ENCODE data around the gene VIT.
"Not testable (repeated sequence)": the region's sequence is repeated elsewhere in the genome, so short reads cannot be mapped to it uniquely, and the experiment has no call there.

The VIT gene

DNA sequence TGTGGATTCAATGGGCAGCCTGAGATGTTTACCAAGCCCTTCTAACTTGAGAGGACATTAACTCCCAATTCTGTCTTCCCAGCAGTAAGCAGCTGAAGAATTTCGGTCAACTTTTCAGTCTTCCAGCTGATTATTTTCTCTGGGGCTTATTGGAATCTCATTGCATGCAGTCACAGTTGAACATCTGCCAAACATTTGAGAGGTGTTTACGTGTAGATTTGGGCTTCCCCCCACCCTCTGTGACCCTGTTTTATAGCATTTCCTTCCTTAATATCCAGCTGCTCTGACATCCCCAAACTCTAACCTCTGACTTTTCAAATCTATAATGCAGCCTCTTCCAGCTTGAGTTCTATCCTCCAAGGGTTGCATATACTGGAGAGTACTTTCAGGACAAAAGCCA lies 16.5 kb upstream of the VIT start:
- DNase-seq, result no peak

GRCh38 chr2:36682562-36682961 lies 13.9 kb upstream of the VIT start:
- DNase-seq, result no peak

- DNase-seq, result no peak
These were observed 13.5 kb upstream of the VIT start for GRCh38 chr2:36683002-36683401.

DNA sequence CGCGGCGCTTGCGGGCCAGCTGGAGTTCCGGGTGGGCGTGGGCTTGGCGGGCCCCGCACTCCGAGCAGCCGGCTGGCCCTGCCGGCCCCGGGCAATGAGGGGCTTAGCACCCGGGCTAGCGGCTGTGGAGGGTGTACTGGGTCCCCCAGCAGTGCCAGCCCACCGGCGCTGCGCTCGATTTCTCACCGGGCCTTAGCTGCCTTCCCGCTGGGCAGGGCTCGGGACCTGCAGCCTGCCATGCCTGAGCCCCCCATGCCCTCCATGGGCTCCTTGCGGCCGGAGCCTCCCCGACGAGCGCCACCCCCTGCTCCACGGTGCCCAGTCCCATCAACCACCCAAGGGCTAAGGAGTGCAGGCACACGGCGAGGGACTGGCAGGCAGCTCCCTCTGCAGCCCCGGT lies 8.2 kb upstream of the VIT start:
- not testable (repeated sequence) for DNase-seq

- not testable (repeated sequence) for DNase-seq
These were observed 7.5 kb upstream of the VIT start for GRCh38 chr2:36689013-36689412.

DNA sequence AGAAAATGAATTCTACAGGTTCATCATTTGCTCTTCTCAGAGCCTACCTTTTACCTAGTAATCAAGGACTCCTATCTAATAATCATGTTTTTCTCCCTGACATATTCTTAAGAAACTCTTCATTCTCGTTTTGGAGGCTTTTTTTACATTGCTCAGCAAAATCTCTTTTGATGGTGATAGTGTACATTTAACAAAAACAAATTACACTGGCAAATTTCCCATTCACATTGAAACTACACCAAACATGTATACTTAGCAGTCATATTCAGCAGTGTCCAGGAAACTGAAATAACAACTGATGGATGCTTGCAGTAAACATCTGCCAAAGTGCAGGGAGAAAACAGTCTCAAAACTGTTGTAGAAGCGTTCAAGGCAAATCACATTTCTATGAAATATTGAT lies 4.4 kb upstream of the VIT start:
- no peak for DNase-seq

GRCh38 chr2:36693825-36694224 lies 2.7 kb upstream of the VIT start:
- DNase-seq, result no peak

GRCh38 chr2:36695746-36696415 lies 626 bp upstream of the VIT start:
- DNase-seq, result no peak

DNA sequence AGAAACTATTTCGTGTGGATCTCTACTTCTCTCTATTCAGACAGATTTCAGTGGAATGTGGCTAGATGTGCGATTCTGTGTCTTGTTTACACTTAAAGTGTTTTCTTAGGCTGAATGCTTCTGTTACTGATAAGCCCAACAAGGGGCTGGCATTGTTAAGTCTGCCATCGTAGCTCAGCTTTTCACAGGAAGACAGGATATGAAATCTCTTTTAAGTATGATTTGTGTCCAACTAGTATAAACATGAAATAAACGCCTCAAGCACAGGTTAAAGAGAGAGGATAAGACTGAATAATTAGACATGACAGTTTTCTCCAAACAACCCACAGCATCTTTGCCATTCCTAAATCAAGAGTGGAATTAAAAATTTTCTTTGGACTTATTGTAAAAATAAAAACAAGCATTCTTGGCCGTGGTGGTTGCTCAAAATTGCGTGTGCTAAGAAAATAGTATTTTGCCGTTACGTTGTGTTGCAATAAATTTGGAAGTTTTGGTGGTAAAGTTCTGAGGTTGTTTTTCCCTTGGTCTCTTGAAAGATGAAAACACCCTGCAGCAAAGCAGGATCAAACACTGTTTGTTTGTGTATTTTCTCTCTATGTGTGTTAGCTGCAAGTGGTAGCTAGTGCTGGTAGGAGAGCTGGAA lies 1.0 kb downstream of the VIT start:
- DNase-seq, result no peak

- no peak for DNase-seq
These were observed 2.5 kb downstream of the VIT start for GRCh38 chr2:36698993-36699392.

DNA sequence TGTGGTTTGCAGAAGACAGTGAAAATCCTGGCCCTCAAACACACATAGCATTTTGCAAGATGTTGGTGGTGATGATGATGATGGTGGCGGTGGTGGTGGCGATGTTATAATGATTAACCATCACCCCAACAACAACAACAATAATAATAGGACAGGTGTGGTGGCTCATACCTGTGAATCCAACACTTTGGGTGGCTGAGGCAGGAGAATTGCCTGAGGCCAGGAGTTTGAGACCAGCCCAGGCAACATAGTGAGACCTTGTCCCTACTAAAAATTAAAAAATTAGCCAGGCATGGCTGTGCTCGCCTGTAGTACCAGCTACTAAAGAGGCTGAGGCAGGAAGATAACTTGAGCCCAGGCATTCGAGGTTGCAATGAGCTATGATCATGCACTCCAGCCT lies 3.8 kb downstream of the VIT start:
- no peak for DNase-seq

DNA sequence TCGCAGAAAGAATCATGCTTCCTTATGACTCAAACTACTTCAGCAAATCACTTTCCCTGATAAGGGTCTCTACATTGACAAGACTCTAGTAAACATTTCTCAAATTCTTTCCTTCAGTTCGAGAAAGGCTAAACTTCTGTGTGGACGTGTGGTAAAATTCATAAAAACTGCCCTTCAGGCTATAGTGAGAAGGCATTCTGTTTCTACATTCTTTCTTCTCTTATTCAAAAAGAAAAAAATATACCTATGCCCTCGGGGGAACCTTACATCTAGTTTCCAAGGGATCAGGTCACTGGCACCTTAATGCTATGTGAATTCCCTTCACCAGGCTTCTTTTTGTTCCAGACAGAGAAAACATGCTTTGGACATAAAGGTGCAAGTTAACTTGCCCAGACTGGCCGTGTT lies 4.9 kb downstream of the VIT start:
- DNase-seq, result no peak

GRCh38 chr2:36701918-36702317 lies 5.4 kb downstream of the VIT start:
- DNase-seq, result no peak

- DNase-seq, result no peak
These were observed 6.3 kb downstream of the VIT start for GRCh38 chr2:36702781-36703180.

GRCh38 chr2:36704475-36705150 lies 8.1 kb downstream of the VIT start:
- DNase-seq, result no peak

GRCh38 chr2:36705326-36706020 lies 9.0 kb downstream of the VIT start:
- no peak for DNase-seq

DNA sequence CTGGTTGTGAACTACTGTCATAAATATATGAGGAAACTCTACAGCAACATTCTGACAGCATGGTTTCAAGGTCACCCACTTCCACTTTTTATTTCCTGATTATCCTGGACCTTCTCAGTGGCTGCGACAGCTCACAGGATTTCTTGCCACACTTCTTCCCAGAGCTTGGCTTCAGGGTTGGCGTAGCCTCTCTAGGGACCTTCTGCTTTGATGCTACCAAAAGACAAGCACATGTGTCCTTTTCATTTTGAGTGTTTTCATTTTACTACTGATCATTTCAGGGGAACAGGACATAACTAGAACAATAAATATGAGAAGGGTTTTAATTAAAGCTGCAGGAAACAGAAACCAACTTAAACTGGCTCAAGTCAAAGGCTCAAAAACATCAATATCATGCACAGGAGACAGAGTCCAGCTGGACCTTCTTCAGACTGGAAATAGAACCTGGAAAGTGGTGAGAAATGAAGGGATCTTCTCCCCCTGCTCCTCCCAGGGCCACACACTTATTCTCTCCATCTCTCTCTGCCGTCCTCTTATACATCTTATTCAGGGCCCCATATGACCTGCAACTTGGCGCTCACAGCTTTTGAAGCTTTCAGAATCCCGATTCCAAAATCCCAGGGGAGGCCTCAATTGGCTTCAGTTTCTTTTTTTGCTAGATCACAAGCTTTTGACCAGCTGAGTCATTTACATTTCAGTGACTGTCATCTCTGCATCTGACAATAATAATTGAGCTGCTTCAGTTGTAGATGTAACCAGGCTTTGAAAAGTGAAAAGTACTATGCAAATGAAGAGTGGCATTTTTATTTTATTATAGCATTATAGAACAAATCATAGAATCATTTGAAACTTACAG lies 9.7 kb downstream of the VIT start:
- DNase-seq, result no peak

- no peak for DNase-seq
These were observed 10.5 kb downstream of the VIT start for GRCh38 chr2:36707050-36707449.

GRCh38 chr2:36708041-36708741 lies 11.7 kb downstream of the VIT start:
- no peak for DNase-seq

DNA sequence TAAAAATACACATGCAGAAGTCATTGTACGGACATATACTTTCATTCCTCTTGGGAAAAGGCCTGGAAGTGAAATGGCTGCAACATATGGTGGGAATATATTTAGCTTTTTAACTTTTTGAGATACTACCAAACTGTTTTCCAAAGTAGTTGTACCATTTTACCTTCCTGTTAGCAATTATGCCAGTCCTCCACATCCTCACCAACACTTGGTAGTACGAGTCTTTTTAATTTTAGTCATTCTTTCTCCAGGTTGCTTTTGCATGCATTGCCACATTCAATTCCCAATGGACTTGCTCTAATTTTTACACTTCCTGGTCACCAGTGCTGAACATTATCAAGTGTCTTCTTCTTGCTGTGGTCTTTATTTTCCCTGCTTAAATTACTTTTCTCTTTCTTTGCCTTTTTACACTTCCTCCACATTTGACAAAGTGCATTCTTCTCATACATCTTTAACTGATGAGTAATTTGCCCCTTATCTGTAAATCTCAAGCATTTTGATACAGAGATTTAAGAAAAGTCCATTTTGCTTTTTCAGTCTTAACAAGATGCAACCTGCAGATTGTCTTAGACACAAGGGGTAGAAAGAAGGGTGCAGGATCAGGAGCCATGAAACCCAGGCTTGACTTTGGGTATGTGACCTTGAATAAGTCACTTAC lies 14.5 kb downstream of the VIT start:
- no peak for DNase-seq

- DNase-seq, result no peak
These were observed 15.3 kb downstream of the VIT start for GRCh38 chr2:36711741-36712314.
